GM18526 (cell line): ENCODE measurements around the gene XRCC3.

Experiments used
- POLR2A ChIP-seq: IDR thresholded peaks from 3 replicates; pipeline ENCODE4 v1.6.1; 2011; ENCODE audit not compliant: insufficient read length; ENCODE audit errors: extremely low read depth

XRCC3 gene

DNA sequence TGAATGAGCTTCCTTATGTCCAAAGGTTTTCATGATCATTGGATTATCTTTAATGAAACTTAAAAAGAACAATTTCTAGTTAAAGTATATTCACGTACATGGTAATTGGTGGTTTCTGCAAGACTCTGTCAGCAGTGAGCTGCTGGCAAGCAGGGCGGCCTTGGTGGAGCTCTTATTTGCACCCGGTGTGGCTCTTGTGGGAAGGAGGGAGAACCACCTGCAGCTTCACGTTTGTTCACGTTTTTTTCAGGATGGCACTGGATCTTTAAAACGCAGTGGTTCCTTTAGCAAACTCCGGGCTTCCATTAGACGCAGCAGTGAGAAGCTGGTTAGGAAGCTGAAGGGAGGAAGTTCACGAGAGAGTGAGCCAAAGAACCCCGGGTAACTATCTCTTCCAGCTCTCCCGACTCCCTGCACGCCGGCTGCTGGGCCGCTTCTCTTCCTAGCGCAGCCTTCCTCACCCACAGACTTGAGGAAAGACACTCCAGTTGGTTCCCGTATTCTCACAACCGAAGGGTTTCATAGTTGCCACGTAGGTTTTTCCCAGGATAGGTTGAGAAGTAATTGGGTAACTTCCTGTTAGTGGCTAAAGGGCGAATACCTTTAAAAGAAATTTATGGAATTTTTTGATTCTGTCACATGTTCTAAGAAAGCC lies 28.3 kb downstream of the XRCC3 start:
- TF ChIP-seq POLR2A = no peak

DNA sequence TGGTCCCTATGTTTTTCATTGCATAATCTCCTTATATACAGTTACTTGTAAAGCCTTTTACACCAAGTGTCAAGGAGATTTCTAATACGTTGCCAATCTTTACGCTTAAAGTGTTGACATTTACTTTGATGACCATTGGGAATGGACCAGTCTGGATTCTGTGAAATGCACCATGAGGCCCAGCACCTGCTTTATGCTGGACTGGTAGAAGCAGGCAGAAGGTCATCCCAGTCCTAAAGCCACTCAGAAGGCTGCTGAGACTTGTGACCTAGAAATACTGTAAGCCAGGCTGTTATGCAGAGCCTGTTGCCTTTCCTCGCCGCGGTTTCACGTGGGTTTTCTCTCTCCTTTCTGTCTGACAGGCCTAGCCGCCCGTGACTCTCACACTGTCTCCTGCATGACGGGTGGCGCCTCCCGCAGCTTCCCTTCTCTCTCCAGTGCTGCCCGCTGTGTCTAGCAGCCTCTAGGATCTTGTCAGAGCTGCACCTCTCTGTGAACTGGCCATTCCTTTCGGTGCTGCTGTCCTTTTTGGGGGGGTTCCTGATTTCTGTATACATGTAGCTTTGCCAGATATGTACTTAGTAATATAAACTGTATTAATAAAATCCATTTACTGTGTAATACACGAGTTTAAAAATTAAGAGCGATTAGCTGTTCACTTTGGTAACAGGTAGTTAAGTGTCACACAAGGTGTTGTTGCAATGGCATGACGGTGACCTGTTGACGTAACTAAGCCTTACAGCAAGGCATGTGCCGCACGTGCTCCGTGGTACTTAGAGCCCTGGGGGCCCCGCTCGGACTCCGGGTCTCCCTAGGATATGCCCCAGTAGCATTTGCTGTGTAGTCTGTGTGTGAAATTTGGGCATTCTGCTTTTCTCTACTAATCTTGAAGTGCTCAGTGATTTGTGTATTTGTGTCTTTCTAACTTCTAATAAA lies 29.7 kb downstream of the XRCC3 start:
- TF ChIP-seq POLR2A = no peak

DNA sequence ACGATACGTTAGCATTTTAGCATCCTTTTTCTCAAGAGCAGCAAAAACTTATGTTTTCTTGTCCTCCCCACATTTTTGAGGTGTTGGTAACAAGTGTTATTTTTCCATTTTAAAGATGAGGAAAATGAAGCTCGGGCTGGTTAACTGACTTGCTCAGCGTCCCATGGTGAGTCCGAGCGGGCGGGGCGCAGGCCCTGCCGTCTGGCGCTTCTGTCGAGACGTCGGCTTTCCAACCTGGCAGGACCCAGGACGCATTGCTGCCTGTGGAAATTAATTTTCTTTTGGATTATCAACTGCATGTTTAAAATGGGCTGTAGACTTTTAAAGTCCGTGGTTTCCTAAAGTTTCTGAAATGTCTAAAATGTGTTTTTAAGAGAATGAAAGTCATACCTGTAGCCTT lies 30.4 kb downstream of the XRCC3 start:
- no peak for TF ChIP-seq POLR2A

DNA sequence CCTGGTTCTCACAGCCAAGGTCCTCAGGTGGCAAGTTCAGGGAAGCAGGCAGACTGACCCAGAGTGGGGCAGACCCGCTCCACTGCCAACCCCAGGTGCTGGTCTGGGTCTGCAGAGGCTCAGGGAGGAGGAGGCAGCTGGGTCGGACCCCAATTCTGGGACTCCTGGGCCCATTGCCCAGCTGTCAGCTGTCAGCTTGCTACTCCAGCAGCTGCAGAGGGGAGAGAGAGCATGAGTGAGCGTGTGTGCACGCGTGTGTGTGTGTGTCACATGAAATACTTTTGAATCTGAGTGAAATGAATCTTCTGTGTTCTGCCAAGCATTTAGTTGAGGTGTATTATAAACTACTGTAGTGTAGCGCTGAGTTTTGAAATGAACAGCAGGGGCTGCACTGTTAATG lies 30.8 kb downstream of the XRCC3 start:
- no peak for TF ChIP-seq POLR2A

DNA sequence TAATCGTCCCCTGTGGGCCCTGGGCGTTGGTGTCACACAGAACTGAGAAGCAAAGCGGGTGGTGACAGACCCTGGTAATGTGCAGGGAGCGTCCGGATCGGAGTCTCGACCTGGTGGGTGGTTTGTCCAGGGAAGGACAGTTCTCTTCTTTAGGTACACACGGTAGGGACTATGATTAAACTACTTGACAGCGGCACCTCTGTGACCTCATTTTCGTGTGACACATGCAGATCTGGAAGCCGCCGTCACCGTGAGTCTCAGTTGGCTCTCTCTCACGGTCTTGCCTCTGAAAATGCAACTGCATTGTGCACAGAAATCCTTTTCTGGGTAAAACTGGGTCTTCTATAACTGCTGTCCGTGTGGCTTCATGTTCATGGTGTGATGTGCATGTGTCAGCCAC lies 32.1 kb downstream of the XRCC3 start:
- TF ChIP-seq POLR2A = no peak

DNA sequence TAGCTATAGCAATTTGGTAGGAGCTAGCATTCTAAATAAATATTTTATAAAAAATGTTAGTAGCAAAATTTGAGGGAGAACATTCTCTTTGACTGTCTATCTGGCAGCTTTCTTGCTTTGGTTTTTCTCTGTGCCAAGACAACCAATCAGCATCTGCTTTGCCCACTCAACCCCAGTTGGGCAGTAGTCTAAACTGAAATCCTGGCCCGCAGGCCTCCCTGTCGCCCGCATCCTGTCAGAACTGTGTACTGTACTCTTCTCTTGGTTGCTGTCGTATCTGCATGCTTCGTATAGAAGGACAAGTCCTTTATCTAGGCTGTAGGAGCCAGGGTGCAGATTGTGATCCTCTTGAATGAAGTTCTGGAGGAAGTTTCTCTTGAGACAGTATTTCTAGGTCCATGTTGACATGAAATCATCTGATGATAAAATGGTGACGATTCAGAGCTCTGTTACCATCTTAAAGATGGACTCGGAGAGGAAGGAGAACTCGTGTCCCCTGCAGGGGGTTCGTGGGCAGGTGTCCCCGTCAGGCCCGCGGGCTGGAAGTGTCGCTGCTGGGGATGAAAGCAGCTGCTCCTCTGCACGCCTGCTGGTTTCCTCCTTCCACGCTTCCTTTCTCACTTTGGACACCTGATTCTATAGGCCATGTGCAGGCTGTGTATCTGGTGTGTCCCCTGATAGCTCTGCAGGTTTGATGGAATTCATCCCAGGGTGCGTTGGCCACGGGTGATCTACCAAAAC lies 34.6 kb downstream of the XRCC3 start:
- TF ChIP-seq POLR2A = no peak

DNA sequence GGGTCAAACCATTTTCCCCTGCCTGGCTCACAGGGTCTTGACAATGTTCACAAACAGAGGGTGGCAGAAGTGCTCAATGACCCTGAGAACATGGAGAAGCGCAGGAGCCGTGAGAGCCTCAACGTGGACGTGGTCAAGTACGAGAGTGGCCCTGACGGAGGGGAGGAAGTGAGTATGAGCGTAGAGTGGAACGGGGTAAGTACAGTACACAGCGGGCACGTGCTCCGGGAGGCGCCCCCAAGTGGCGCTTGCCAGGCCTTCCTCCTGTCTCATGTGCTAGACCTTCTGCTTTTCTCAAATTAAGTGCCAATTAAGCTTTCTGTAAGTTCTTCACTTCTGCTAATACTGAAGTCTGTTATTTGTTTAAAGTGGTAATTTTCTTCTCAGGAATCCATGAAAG lies 35.9 kb downstream of the XRCC3 start:
- no peak for TF ChIP-seq POLR2A

DNA sequence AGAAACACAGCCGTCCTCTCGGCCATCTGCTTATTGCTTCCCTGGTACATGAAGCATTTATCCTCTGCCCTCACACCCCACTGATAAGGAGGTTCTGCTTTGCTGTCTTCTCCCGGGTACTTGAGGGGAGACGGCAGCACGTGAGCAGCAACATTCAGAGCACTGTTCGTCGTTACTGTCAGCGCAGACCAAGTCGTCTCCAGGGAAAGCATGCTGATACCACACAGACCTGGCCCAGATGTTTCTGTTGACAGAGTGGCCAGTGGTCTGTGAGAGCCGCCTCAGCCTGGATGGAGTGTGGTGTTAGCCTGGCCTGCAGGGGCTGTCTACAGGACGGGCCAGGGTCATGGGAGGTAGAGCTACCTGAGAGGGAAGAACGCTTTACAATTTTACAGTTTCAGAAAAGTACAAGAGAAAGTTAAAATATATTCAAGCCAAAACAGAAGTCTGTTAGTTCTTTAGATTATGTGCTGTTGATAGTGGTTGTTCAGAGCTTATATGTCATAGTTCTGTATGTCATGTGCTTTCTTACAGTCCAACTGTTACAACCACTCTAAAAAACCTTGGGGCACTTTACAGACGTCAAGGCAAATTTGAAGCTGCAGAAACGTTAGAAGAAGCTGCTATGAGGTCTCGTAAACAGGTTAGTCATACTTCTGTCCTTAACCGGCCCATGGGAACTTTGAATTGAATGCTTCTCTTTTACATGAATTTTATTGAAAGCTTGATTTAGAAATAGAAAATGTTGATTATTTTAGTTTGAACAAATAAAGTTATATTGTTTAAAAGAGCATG lies 38.2 kb downstream of the XRCC3 start:
- no peak for TF ChIP-seq POLR2A

DNA sequence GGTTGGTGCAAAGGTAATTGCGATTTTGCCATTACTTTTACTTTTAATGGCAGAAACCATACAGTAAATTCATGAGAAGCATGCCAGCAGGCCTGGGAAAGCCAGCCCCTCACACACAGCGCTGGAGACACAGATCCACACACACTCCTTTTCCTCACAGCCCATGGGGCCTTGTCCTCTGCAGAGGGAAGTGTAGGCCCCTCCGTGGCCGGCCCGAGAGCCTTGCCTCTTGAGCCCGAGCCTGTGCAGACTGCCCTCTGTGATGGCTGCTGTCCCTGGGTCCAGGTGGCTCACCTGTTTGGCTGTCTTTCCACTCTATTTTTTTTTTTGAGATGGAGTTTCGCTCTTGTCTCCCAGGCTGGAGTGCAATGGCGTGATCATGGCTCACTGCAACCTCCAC lies 39.3 kb downstream of the XRCC3 start:
- TF ChIP-seq POLR2A = no peak

DNA sequence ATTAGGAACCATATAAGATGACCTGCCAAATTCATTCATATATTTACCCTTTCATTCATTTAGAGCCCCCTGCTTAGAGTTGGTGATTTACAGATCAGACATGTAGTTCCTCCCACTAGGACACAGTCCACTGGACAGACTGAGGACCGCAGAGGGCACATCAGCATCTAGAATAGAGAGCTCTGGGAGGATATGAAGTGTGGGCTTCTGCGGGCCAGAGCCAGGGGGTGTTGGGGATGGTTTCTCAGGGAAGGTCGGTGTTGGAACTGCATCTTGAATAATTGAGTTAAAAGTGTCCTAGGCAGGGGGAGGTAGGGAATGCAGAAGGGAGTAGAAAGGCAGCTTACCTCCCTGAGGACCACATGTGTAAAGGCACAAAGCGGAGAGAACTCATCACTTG lies 43.3 kb downstream of the XRCC3 start:
- no peak for TF ChIP-seq POLR2A

DNA sequence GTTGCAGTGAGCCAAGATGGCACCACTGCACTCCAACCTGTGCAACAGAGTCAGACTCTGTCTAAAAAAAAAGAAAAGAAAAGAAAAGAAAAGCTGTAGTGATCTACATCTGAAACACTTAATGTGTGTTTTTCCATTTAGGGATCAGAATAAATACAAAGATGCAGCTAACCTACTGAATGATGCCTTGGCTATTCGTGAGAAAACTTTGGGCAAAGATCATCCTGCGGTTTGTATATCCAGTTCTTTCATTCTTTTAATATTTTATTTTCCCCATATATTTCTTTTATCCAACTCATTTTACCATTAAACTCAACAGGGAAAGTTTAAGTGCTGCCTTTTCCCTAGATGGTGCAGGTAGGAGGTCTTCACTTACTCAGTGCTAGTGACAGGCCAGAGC lies 45.9 kb downstream of the XRCC3 start:
- TF ChIP-seq POLR2A = no peak

DNA sequence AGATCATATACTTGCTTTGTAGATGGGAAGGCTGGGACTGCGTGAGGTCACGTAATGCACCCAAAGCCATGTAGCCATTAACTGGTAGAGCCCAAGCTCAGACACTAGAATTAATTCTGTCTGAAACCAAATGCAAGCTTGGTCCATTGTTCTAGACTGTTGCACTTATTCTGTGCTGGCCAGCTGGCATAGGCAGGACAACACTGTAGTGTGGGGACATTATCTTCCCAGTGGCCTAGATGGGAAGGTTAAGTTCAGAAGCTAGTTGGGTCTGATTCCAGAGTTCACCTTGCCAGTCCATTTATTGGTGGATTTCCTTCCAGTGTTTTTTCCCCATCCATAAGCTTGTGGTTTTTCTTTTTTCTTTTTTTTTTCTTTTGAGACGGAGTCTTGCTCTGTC lies 47.1 kb downstream of the XRCC3 start:
- no peak for TF ChIP-seq POLR2A

DNA sequence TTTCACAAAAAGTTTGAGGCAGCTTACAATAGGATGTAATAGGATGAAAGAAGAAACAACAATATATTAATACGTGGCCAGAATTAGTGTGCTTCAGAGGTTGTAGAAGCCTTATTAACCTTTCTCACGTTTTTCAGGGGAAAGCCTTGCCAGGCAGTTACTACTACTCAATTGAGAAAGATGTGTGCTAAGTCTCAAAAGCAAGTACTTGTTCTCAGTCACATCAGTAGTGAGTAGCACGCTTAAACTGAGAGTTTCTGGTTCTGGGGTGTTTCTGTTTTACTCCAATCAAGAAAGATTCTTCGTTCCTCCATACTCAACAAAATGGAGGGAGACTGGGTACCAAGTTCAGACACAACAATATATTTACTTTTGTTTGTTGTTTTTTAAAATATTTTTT lies 47.6 kb downstream of the XRCC3 start:
- no peak for TF ChIP-seq POLR2A

DNA sequence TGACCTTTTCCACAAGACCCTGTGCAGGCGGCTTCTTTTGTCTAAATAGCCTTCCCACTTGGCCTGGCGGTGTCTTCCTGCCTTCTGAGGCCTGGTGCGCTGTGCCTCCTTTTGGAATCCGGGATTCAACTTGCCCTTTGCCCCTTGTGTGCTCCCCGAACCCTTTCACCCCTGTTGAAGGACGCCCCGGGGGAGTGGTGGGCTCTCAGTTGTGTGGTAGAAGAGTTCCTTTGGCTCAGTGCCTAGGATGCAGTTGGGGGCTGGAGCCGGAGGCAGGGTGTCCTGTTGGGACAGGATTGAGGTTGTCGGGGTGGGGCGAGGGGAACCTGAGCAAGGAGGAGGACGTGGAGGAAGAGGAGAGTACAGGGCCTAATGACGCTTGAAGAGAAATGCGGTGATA lies 51.7 kb downstream of the XRCC3 start:
- no peak for TF ChIP-seq POLR2A

DNA sequence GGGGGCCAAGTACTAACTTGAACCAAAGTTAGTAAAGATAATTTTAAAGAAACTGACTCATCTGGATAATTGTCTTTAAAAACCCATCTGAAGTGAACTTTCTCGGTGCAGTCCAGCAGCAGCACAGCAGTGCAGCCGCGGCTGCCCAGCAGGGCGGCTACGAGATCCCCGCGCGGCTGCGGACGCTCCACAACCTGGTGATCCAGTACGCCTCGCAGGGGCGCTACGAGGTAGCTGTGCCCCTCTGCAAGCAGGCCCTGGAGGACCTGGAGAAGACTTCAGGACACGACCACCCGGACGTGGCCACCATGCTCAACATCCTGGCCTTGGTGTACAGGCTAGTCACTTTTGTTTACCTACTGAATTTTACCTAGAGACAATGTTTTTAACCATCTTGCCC lies 52.7 kb downstream of the XRCC3 start:
- TF ChIP-seq POLR2A = no peak
